ENCODE measurements around the gene GRAMD1B. TPM values are rescaled to one million over a fixed set of nuclear protein-coding genes. Genes with fewer than 3 reads are reported as not detected.

The GRAMD1B gene
- total RNA-seq, 2 donors from 2014 or later, result 28.8 to 39.6 TPM

DNA sequence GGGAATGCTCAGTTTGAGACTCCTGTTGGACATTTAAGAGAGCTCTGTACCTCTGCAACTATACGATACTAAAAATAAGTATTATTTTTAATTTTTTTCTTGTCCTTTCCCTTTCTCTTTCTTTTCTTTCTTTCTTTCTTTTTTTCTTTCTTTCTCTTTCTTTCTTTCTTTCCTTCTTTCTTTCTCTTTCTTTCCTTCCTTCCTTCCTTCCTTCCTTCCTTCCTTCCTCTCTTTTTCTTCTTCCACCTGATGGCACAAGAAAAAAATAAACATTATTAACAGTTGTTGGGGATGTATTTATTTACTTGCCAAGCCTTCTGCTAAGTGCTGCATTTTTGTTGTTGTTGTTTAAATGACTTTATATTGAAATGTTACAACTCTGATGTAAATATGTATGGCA, 39.5 kb downstream of the GRAMD1B start:
- H3K27ac ChIP-seq (ENCODE audit: low read depth, low read length), result no peak overlapping the region
- DNase-seq, result no peak
- H3K4me1 Mint-ChIP-seq, result peaks cover 38% of the 10 kb centered on the region
- TF ChIP-seq CTCF (conservative IDR thresholded peaks at IDR 0.05), result no peak
- no peak overlapping the region for H3K4me3 Mint-ChIP-seq
- no peaks in the 10 kb centered on the region for H3K9me3 Mint-ChIP-seq
- H3K27me3 Mint-ChIP-seq (ENCODE audit: insufficient read depth), result peaks cover 3% of the 10 kb centered on the region
- H3K27ac Mint-ChIP-seq, result no peak overlapping the region
- no peak overlapping the region for H3K4me3 ChIP-seq (ENCODE audit: low read length)
- peaks cover 16% of the 10 kb centered on the region for H3K36me3 ChIP-seq (ENCODE audit: control insufficient read depth, insufficient read depth, low read length)
- H3K4me1 ChIP-seq (ENCODE audit: control insufficient read depth, insufficient read depth, low read length), result peaks cover 14% of the 10 kb centered on the region
- no peaks in the 10 kb centered on the region for H3K27me3 ChIP-seq (ENCODE audit: control insufficient read depth, insufficient read depth, low read length, poor library complexity, severe bottlenecking)
- H3K9me3 ChIP-seq (ENCODE audit: control insufficient read depth, low read length), result no peaks in the 10 kb centered on the region
- H3K36me3 Mint-ChIP-seq (ENCODE audit: low read depth), result peaks cover 4% of the 10 kb centered on the region
- 100% methylated on average over 1 of the region's 1 CpG; no CpG with 5 or more reads in 1 of the 2 experiments for WGBS, 2 experiments (ENCODE audit: insufficient coverage in 1 of 2, insufficient read length in 1 of 2)
- H3K9ac ChIP-seq (ENCODE audit: extremely low read depth, low read length, poor library complexity, severe bottlenecking), result no peak overlapping the region

- H3K27ac Mint-ChIP-seq, result no peak overlapping the region
Measured at GRCh38 chr11:123470842-123471241, 40.8 kb downstream of the GRAMD1B start.

DNA sequence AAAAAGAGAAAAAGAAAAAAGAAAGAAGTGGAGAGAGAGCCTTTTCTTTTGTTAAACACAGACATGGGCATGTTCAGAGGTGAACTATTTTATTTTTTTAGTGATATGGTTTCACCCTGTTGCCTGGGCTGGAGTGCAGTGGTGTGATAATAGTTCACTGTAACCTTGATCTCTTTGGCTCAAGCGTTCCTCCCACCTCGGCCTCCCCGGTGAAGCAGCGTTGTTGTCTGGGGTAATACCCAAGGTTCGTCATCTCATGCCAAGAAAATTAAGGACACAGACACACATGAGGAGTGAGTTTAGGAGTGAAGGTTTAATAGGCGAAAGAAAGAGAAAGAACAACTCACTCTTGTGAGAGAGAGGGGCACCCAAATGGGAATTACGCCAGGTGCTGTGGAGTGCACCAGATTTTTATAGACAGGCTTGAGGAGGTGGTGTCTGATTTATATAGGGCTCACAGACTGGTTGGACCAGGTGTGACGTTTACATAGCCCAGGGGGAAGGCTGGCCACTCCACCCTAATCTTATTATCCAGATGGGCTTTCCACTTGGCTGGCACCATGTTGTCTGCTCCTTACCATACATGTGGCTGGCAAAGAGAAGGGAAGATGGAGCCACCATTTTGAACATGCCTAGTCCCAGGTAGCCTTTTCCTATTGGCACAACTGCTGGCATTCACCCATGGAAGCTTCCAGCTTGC, 42.3 kb downstream of the GRAMD1B start:
- no peak for DNase-seq
- peaks cover 16% of the 10 kb centered on the region for H3K36me3 ChIP-seq (ENCODE audit: control insufficient read depth, insufficient read depth, low read length)
- Mint-ChIP-seq H3K9me3 (no peaks in the 10 kb centered on the region), H3K4me1 (peaks cover 45% of the 10 kb centered on the region), H3K27ac (no peak overlapping the region), H3K36me3 (ENCODE audit: low read depth) (peaks cover 3% of the 10 kb centered on the region), H3K27me3 (ENCODE audit: insufficient read depth) (no peaks in the 10 kb centered on the region), H3K4me3 (no peak overlapping the region)
- 96 to 98% methylated on average over 7 to 8 of the region's 8 CpGs for WGBS, 2 experiments (ENCODE audit: insufficient coverage in 1 of 2, insufficient read length in 1 of 2)
- H3K4me3 ChIP-seq (ENCODE audit: low read length), result no peak overlapping the region
- H3K27ac ChIP-seq (ENCODE audit: low read depth, low read length), result no peak overlapping the region
- no peaks in the 10 kb centered on the region for H3K27me3 ChIP-seq (ENCODE audit: control insufficient read depth, insufficient read depth, low read length, poor library complexity, severe bottlenecking)
- H3K9ac ChIP-seq (ENCODE audit: extremely low read depth, low read length, poor library complexity, severe bottlenecking), result no peak overlapping the region
- no peaks in the 10 kb centered on the region for H3K9me3 ChIP-seq (ENCODE audit: control insufficient read depth, low read length)
- no peak for TF ChIP-seq CTCF (conservative IDR thresholded peaks at IDR 0.05)
- H3K4me1 ChIP-seq (ENCODE audit: control insufficient read depth, insufficient read depth, low read length), result peaks cover 26% of the 10 kb centered on the region

More at GRCh38 chr11:123470842-123471241, 40.8 kb downstream of the GRAMD1B start:
- no peaks in the 10 kb centered on the region for H3K27me3 ChIP-seq (ENCODE audit: control insufficient read depth, insufficient read depth, low read length, poor library complexity, severe bottlenecking)
- peaks cover 12% of the 10 kb centered on the region for H3K36me3 ChIP-seq (ENCODE audit: control insufficient read depth, insufficient read depth, low read length)
- Mint-ChIP-seq H3K4me3 (no peak overlapping the region), H3K9me3 (no peaks in the 10 kb centered on the region), H3K36me3 (ENCODE audit: low read depth) (peaks cover 3% of the 10 kb centered on the region), H3K4me1 (peaks cover 45% of the 10 kb centered on the region), H3K27me3 (ENCODE audit: insufficient read depth) (no peaks in the 10 kb centered on the region)
- 93 to 96% methylated on average over 3 to 4 of the region's 4 CpGs for WGBS, 2 experiments (ENCODE audit: insufficient coverage in 1 of 2, insufficient read length in 1 of 2)
- no peak for DNase-seq
- H3K4me1 ChIP-seq (ENCODE audit: control insufficient read depth, insufficient read depth, low read length), result peaks cover 24% of the 10 kb centered on the region
- no peak overlapping the region for H3K27ac ChIP-seq (ENCODE audit: low read depth, low read length)
- no peaks in the 10 kb centered on the region for H3K9me3 ChIP-seq (ENCODE audit: control insufficient read depth, low read length)
- H3K9ac ChIP-seq (ENCODE audit: extremely low read depth, low read length, poor library complexity, severe bottlenecking), result no peak overlapping the region
- TF ChIP-seq CTCF (conservative IDR thresholded peaks at IDR 0.05), result no peak
- H3K4me3 ChIP-seq (ENCODE audit: low read length), result no peak overlapping the region
